Measurements from ENCODE around the gene INTS6.

The INTS6 gene

DNA sequence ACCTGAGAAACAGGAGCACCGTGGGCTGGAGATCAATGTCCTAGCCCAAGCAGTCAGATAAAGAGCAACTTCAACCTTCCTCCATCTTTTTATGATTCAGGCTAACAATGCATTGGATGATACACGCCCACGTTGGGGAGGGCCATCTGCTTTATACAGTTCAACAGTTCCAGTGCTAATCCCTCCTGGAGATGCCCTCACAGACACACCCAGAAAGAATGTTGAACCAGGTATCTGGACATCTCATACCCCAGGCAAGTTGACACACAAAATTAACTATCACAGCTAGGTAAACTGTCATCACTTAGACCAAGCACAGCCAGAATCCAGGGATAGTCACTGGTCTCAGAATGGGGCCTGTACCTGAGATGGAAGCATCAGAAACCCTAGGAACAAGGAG is 134.0 kb downstream of the INTS6 start:
- no peak for DNase-seq (ENCODE audit: low read depth)

DNA sequence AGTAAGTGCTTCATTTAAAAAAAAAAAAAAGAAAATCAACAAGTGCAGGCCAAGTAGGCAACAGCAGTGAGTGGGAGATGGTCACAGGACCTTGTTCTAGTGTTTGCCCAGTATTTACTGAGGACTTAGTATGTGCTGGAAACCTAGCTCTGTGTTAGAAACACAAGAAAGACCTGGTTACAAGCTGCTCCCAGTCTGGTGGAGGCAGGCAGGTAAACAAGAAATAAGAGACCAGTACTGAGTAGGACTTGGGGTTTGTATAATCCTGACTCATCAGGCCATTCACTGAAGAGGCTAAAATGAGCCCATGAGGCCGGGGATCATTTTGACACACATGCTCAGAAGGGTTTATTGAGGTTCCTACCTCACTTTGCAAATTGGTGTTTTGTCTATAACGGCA is 134.8 kb downstream of the INTS6 start:
- no peak for DNase-seq (ENCODE audit: low read depth)

DNA sequence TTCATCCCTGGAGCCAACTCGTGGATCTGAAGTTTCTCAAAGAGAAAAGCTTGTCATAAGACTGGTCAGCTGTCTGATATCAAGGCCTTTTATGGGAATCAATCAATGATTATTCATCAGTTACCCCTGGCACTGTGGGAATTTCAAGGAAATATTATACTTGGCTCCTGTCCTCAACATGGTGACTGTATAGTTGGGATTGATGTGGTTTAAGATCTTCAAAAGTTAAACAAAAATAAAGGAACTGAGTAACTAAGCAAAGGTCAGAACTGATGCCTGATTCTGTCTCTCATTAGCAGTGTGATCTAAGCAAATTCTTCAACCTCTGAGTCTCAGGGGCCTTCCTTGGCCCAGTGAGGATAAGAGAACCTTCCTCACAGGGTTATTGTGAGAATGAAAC is 135.6 kb downstream of the INTS6 start:
- DNase-seq (ENCODE audit: low read depth), result peak; percentile 38

DNA sequence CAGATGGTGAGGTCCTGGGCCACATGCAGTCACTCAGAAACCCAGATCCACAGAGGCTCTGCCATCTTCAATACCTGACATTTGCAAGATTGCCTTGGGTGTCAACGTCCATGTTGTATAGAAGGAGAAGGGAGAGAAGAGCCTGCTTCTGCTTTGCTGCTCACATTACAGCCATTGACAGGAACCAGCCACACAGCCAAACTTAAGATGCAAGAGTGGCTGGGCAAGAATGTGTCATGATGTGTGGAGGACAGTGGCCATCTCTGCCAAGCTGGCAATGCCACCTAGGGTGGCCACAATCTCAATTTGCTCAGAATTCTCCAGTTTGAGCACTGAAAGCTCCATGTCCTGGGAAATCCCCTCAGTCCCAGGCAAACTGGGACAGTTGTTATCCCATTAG is 139.2 kb downstream of the INTS6 start:
- DNase-seq (ENCODE audit: low read depth), result no peak

DNA sequence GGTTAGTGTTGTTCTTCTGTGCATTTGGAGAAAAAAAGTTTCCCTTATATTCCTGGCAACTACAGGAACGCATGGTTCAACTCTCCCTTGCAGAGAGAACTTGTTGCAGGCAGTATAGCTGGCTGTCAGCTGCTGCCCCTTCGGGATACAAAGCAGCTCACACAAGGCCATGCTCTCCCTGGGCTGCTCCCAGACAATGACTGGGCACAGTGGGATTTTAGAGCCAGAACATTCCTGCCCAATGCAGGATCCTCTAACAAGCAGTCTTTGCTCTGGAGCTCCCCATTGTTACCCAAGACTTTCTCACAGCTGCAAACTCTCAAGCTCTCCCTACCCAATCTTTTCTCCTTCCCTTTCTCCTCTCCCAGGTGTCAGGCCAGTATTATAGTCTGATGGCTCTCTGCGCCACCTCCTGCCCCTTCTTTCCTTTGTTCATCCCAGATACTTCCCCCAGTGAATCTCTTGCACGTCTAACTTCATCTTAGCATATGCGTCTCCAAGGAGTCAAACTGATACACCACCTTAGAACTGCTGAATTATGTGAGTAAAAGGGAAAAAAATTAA is 140.8 kb downstream of the INTS6 start:
- no peak for DNase-seq (ENCODE audit: low read depth)
